GM19397 (cell line): ENCODE data around the gene INSYN1.
"Not testable (repeated sequence)": the region's sequence is repeated elsewhere in the genome, so short reads cannot be mapped to it uniquely, and the experiment has no call there.

ENCODE experiments used
- ATAC-seq: cut with Tn5 transposase; IDR thresholded peaks from one replicate; pipeline ENCODE4 v1.9.1; 2021; ENCODE audit warnings: mild to moderate bottlenecking, moderate library complexity; ENCODE audit not compliant: unreplicated experiment

INSYN1 gene

GRCh38 chr15:73750951-73751350 is 2.2 kb downstream of the INSYN1 start:
- no peak for ATAC-seq

- no peak for ATAC-seq
These were observed 2.7 kb downstream of the INSYN1 start for GRCh38 chr15:73750438-73750837.

- ATAC-seq = no peak
These were observed 3.2 kb downstream of the INSYN1 start for GRCh38 chr15:73749971-73750370.

- ATAC-seq = no peak
These were observed 3.6 kb downstream of the INSYN1 start for GRCh38 chr15:73749533-73749932.

- no peak for ATAC-seq
These were observed 4.4 kb downstream of the INSYN1 start for GRCh38 chr15:73748730-73749129.

GRCh38 chr15:73747847-73748590 is 5.1 kb downstream of the INSYN1 start:
- no peak for ATAC-seq

GRCh38 chr15:73746883-73747282 is 6.3 kb downstream of the INSYN1 start:
- ATAC-seq = no peak

- no peak for ATAC-seq
These were observed 6.9 kb downstream of the INSYN1 start for GRCh38 chr15:73746261-73746660.

GRCh38 chr15:73745073-73745472 is 8.1 kb downstream of the INSYN1 start:
- no peak for ATAC-seq

- ATAC-seq = no peak
These were observed 8.9 kb downstream of the INSYN1 start for GRCh38 chr15:73744293-73744692.

- no peak for ATAC-seq
These were observed 11.8 kb downstream of the INSYN1 start for GRCh38 chr15:73741321-73741836.

GRCh38 chr15:73740152-73741048 is 12.8 kb downstream of the INSYN1 start:
- ATAC-seq = no peak

- ATAC-seq = no peak
These were observed 15.6 kb downstream of the INSYN1 start for GRCh38 chr15:73737535-73737934.

GRCh38 chr15:73732930-73733329 is 20.2 kb downstream of the INSYN1 start:
- no peak for ATAC-seq

GRCh38 chr15:73732051-73732450 is 21.1 kb downstream of the INSYN1 start:
- ATAC-seq = not testable (repeated sequence)

- no peak for ATAC-seq
These were observed 25.7 kb downstream of the INSYN1 start for GRCh38 chr15:73727330-73727976.

GRCh38 chr15:73724212-73724611 is 28.9 kb downstream of the INSYN1 start:
- no peak for ATAC-seq

- ATAC-seq = no peak
These were observed 30.0 kb downstream of the INSYN1 start for GRCh38 chr15:73723191-73723590.

GRCh38 chr15:73722425-73722824 is 30.7 kb downstream of the INSYN1 start:
- ATAC-seq = no peak

- no peak for ATAC-seq
These were observed 34.5 kb downstream of the INSYN1 start for GRCh38 chr15:73718694-73719093.

- no peak for ATAC-seq
These were observed 35.3 kb downstream of the INSYN1 start for GRCh38 chr15:73717802-73718201.
